Measurements from ENCODE around the gene AIRE. TPM values are rescaled to one million over a fixed set of nuclear protein-coding genes. Genes with fewer than 3 reads are reported as not detected.

AIRE gene
- total RNA-seq, 3 donors from 2014 or later = 0.12 to 0.16 TPM; not detected in 1

DNA sequence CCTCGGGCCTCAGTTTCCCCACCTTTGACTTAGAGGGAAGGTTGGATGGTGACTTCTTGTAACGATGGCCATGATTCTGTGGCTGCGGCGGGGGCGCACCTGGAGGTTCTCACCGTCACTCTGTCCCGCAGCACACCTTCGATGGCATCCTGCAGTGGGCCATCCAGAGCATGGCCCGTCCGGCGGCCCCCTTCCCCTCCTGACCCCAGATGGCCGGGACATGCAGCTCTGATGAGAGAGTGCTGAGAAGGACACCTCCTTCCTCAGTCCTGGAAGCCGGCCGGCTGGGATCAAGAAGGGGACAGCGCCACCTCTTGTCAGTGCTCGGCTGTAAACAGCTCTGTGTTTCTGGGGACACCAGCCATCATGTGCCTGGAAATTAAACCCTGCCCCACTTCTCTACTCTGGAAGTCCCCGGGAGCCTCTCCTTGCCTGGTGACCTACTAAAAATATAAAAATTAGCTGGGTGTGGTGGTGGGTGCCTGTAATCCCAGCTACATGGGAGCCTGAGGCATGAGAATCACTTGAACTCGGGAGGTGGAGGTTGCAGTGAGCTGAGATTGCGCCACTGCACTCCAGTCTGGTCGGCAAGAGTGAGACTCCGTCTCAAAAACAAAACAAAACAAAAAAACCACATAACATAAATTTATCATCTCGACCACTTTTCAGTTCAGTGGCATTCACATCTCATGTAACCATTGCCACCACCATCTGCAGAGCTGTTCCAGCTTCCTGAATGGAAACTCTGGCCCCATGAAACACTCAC is 12.0 kb downstream of the AIRE start:
- TF ChIP-seq, protein P1, sequence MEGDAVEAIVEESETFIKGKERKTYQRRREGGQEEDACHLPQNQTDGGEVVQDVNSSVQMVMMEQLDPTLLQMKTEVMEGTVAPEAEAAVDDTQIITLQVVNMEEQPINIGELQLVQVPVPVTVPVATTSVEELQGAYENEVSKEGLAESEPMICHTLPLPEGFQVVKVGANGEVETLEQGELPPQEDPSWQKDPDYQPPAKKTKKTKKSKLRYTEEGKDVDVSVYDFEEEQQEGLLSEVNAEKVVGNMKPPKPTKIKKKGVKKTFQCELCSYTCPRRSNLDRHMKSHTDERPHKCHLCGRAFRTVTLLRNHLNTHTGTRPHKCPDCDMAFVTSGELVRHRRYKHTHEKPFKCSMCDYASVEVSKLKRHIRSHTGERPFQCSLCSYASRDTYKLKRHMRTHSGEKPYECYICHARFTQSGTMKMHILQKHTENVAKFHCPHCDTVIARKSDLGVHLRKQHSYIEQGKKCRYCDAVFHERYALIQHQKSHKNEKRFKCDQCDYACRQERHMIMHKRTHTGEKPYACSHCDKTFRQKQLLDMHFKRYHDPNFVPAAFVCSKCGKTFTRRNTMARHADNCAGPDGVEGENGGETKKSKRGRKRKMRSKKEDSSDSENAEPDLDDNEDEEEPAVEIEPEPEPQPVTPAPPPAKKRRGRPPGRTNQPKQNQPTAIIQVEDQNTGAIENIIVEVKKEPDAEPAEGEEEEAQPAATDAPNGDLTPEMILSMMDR (IDR thresholded peaks at IDR 0.05) = peak; percentile 60
- H3K4me1 ChIP-seq (ENCODE audit: low read depth) = peaks cover 18% of the 10 kb centered on the region
- intact Hi-C loops (cut with DNase I, micrococcal nuclease) = no loop called here
- ATAC-seq (peak; percentile 48), DNase-seq (peak; percentile 84 to 94 (median 94))
- H3K4me3 ChIP-seq = no peak overlapping the region
- no peaks in the 10 kb centered on the region for H3K36me3 ChIP-seq (ENCODE audit: low read depth)
- H3K9me3 ChIP-seq = no peaks in the 10 kb centered on the region

DNA sequence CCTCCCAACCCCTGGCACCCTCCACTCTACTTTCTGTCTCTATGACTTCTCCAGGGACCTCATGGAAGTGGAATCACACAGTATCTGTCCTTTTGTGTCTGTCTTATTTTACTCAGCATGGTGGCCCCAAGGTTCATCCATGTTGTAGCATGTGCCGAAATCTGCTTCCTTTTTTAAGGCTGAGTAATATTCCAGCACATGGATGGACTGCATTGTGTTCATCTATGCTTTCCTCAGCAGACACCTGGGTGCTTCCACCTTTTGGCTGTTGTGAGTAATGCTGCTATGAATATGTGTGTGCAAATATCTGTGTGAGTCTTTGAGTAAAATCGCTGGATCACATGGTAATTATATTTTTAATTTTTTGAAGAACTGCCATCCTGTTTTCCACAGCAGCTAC is 12.6 kb downstream of the AIRE start:
- TF ChIP-seq, protein P1 (IDR thresholded peaks at IDR 0.05) = no peak
- intact Hi-C loops (cut with DNase I, micrococcal nuclease) = no loop called here
- H3K9me3 ChIP-seq = no peaks in the 10 kb centered on the region
- DNase-seq (no peak), ATAC-seq (no peak)
- H3K36me3 ChIP-seq (ENCODE audit: low read depth) = no peaks in the 10 kb centered on the region
- H3K4me1 ChIP-seq (ENCODE audit: low read depth) = peaks cover 24% of the 10 kb centered on the region
- H3K4me3 ChIP-seq = no peak overlapping the region

DNA sequence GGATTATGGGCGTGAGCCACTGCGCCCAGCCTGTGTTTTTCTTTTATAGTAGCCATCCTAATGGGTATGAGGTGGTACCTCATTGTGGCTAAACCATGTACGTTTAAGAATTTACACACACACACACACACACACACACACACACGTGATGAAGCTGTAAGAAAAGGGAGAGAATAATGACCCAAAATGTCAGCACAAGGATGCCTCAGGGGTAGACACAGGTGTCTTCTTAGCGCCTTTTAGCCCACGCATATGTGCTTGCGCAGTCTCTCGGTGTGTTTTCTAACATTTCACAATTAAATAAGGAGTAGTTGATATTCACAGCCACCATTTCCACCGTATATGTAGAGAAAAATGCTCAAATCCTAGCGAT is 13.4 kb downstream of the AIRE start:
- ATAC-seq (no peak), DNase-seq (peak in 1 of 3 donors; percentile 36)
- Histone ChIP-seq H3K4me3 (no peak overlapping the region), H3K4me1 (ENCODE audit: low read depth) (peaks cover 32% of the 10 kb centered on the region), H3K9me3 (no peaks in the 10 kb centered on the region), H3K36me3 (ENCODE audit: low read depth) (no peaks in the 10 kb centered on the region)
- TF ChIP-seq, protein P1 (IDR thresholded peaks at IDR 0.05) = no peak
- intact Hi-C loops (cut with DNase I, micrococcal nuclease) = no loop called here

DNA sequence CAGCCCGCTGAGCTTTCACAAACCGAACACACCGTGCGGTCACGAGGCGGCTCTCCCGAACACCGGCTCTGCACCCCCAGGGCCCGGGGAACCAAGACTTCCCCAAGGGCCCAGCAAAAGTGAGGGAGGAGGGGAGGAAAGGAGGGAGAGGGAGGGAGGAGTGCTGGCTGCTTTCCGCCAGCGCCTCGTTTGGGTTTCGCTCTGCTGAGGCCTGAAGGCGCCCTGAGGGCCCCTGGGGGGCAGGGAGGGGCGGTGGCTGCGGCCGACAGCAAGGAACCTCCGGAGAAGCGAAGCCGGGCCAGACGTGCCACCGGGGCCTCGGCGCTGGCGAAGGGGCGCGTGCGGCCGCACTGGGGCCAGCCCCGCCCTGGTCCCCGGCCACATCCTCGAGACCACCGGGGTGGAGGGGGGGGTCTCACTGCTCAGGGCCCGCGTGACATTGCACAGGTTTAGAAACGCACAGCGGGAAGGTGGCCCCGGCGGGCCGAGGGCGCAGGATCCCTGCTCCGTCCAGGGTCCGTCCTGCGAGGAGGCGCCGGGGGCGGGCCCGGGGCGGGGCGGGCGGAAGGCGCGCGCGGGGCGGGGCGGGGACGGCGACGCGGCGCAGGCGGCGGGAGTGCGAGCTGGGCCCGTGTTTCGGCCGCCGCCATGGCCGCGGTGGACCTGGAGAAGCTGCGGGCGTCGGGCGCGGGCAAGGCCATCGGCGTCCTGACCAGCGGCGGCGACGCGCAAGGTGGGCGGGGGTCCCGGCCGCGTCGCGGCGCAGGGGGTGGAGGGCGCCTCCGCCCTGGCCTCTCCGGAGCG is 14.0 kb downstream of the AIRE start, which contains the start of gene PFKL:
PFKL (plus strand) TSS at position 596 of the 804 bp plus-strand sequence; CDS start at position 649, 53 bp downstream.
- peaks cover 38% of the 10 kb centered on the region for H3K4me1 ChIP-seq (ENCODE audit: low read depth)
- TF ChIP-seq, protein P1 (IDR thresholded peaks at IDR 0.05) = no peak
- H3K4me3 ChIP-seq = peak within 1 kb of the TSS; percentile 85
- H3K36me3 ChIP-seq (ENCODE audit: low read depth) = no peaks in the 10 kb centered on the region
- intact Hi-C loops (cut with DNase I, micrococcal nuclease) = no loop called here
- DNase-seq (peak; percentile 85 to 89 (median 86)), ATAC-seq (peak; percentile 62)
- no peaks in the 10 kb centered on the region for H3K9me3 ChIP-seq

DNA sequence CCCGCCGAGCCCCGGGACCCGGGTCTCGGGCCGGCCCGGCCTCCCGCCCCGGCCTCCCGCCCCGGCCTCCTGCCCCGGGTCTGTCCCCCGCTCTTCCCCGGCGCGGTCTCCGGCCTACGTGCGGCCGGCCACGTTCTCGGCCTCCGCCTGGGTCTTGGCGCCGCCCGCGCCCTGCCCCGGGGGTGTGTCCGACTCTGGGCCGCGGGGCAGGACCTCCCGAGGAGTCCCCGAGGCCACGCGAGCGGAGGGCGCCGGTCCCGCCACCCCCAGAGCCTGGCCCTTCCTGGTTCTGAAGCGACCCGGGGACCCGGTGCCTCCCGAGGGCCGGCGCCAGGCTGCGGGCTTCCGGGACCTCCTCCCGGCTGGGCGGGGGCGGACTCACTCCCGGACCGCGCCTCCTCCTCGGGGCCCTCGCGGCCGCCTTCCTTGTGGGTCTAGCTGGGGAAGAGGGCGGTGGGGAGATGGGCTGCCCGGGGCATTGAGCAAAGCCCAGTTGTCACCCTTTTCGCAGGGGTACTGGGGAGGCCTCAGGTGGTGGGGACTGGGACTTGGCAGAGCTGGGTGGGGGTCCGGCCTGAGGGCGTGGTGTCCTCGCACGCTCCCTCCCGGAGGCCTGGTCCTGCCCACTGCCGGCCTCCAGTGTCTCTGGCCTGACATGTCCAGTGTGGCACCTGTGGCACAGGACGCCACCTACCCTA is 14.7 kb downstream of the AIRE start:
- no peaks in the 10 kb centered on the region for H3K9me3 ChIP-seq
- H3K36me3 ChIP-seq (ENCODE audit: low read depth) = no peaks in the 10 kb centered on the region
- peak overlapping the region; percentile 85 for H3K4me3 ChIP-seq
- DNase-seq (peak; percentile 84 to 90 (median 90)), ATAC-seq (peak; percentile 58)
- TF ChIP-seq, protein P1 (IDR thresholded peaks at IDR 0.05) = no peak
- H3K4me1 ChIP-seq (ENCODE audit: low read depth) = peaks cover 40% of the 10 kb centered on the region
- intact Hi-C loops (cut with DNase I, micrococcal nuclease) = no loop called here
